GM12878 (cell line): ENCODE results near the gene CD40LG. TPM values are rescaled to one million over a fixed set of nuclear protein-coding genes. Genes with fewer than 3 reads are reported as not detected.

Experiments
- ATAC-seq: fragments of 200-7000 bp; cut with Tn5 transposase; 3 replicates; pipeline ENCODE4 v1.9.1; 2020; ENCODE audit warnings: mild to moderate bottlenecking, moderate library complexity
- BruUV-seq: library from RNA; stranded (reverse); fragments of 400-500 nt; replicated peaks from 2 replicates; lab custom pipeline; 2021; lab: Mats Ljungman, UMichigan
- CTCF ChIA-PET: fragments of 300-600 bp; sonication (Branson Sonifier 250); formaldehyde crosslinking; extraction: SDS; loops from one replicate; lab custom pipeline; 2021; ENCODE audit warnings: inconsistent platforms; lab: Yijun Ruan, JAX
- POLR2A ChIA-PET: fragments of 350-600 bp; formaldehyde crosslinking; extraction: SDS; loops from one replicate; lab custom pipeline; 2021; ENCODE audit warnings: inconsistent platforms; lab: Charles Lee
- RAD21 ChIA-PET: fragments of 300-600 bp; sonication (Branson Sonifier 250); formaldehyde crosslinking; loops from one replicate; lab custom pipeline; 2023; ENCODE audit warnings: antibody characterized with exemption; ENCODE audit not compliant: unreplicated experiment; lab: Charles Lee
- SMC1A ChIA-PET: fragments of 300-600 bp; sonication (Branson Sonifier 250); formaldehyde crosslinking; loops from one replicate; lab custom pipeline; 2023; ENCODE audit not compliant: unreplicated experiment, uncharacterized antibody; lab: Charles Lee
- DNase-seq: peaks from one replicate; pipeline ENCODE4 v3.0.0-alpha.2; 2011; ENCODE audit warnings: low read depth, low spot score
- FAIRE-seq: peaks from 3 replicates; lab custom pipeline; 2011; peaks lifted over from hg19 to GRCh38; lab: Jason Lieb, UNC
- H2AFZ ChIP-seq: 2 replicates; pipeline ENCODE4 v1.6.0; 2011; ENCODE audit warnings: low read depth, low read length, control low read depth; ENCODE audit not compliant: control insufficient read depth
- H3K27ac ChIP-seq: 2 replicates; pipeline ENCODE4 v1.5.1; 2011; ENCODE audit warnings: control low read depth; ENCODE audit not compliant: control insufficient read depth, insufficient read depth
- H3K27me3 ChIP-seq, 2 experiments: replicated peaks in 1 of 2; 2 replicates each; pipeline versions ENCODE4 v1.6.0 to v1.6.1; 2011; ENCODE audit warnings: low read length in 1 of 2; ENCODE audit not compliant: control insufficient read depth in 2 of 2, insufficient read depth in 2 of 2
- H3K36me3 ChIP-seq, 2 experiments: 2 replicates each; pipeline ENCODE4 v1.5.1; 2011; ENCODE audit warnings: low read length in 1 of 2; ENCODE audit not compliant: control insufficient read depth in 2 of 2, insufficient read depth in 2 of 2
- H3K4me1 ChIP-seq: 2 replicates; pipeline ENCODE4 v1.6.1; 2011; ENCODE audit warnings: mild to moderate bottlenecking, low read length, moderate library complexity, mixed read lengths; ENCODE audit not compliant: control insufficient read depth, insufficient read depth
- H3K4me2 ChIP-seq: 2 replicates; pipeline ENCODE4 v1.6.0; 2011; ENCODE audit warnings: control low read depth; ENCODE audit not compliant: control insufficient read depth, insufficient read depth
- H3K4me3 ChIP-seq: fragments of 200-600 bp; sonication (generic); 2 replicates; pipeline ENCODE4 v1.5.1; 2016
- H3K79me2 ChIP-seq: 2 replicates; pipeline ENCODE4 v1.6.0; 2011; ENCODE audit warnings: low read length; ENCODE audit not compliant: control insufficient read depth, insufficient read depth
- H3K9ac ChIP-seq: 2 replicates; pipeline ENCODE4 v1.8.0; 2011; ENCODE audit warnings: low read length, control low read depth, mixed read lengths; ENCODE audit not compliant: control insufficient read depth, insufficient read depth
- H3K9me3 ChIP-seq: replicated peaks from 3 replicates; pipeline ENCODE4 v1.5.1; 2011; ENCODE audit warnings: mild to moderate bottlenecking, low read length; ENCODE audit not compliant: control insufficient read depth, insufficient read depth
- H4K20me1 ChIP-seq: 2 replicates; pipeline ENCODE4 v1.6.0; 2011; ENCODE audit not compliant: control insufficient read depth, insufficient read depth
- BCL11A ChIP-seq: IDR thresholded peaks from 2 replicates; pipeline ENCODE4 v1.6.1; 2011; ENCODE audit warnings: low read depth, low read length
- BMI1 ChIP-seq: fragments of 450-650 bp; IDR thresholded peaks from 2 replicates; pipeline ENCODE4 v1.6.1; 2016; ENCODE audit warnings: mild to moderate bottlenecking, moderate library complexity, borderline replicate concordance
- DPF2 ChIP-seq: fragments of 450-650 bp; IDR thresholded peaks from 2 replicates; pipeline ENCODE4 v1.6.1; 2017; ENCODE audit warnings: mild to moderate bottlenecking
- EGR1 ChIP-seq, 2 experiments: IDR thresholded peaks; 1 replicate in 1 of 2; 2 replicates in 1 of 2; pipeline ENCODE4 v1.6.1; 2011 to 2012; ENCODE audit warnings: low read depth in 2 of 2, low read length in 2 of 2, borderline replicate concordance in 1 of 2, mild to moderate bottlenecking in 1 of 2, moderate library complexity in 1 of 2
- GATAD2B ChIP-seq: fragments of 450-650 bp; conservative IDR thresholded peaks from 2 replicates; pipeline ENCODE4 v1.6.1; 2017; ENCODE audit warnings: low read depth, mild to moderate bottlenecking, moderate library complexity
- IKZF1 ChIP-seq: fragments of 450-650 bp; conservative IDR thresholded peaks from 2 replicates; pipeline ENCODE4 v1.6.1; 2017; ENCODE audit warnings: antibody characterized with exemption, mild to moderate bottlenecking
- MEF2A ChIP-seq: IDR thresholded peaks from 2 replicates; pipeline ENCODE4 v1.6.1; 2011; ENCODE audit warnings: low read depth, mild to moderate bottlenecking, low read length, moderate library complexity; ENCODE audit not compliant: insufficient read depth
- MTA2 ChIP-seq: fragments of 450-650 bp; IDR thresholded peaks from 2 replicates; pipeline ENCODE4 v1.6.1; 2016; ENCODE audit warnings: low read depth, mild to moderate bottlenecking, moderate library complexity
- NBN ChIP-seq: fragments of 450-650 bp; IDR thresholded peaks from 2 replicates; pipeline ENCODE4 v1.6.1; 2016
- NFIC ChIP-seq: IDR thresholded peaks from 2 replicates; pipeline ENCODE4 v1.6.1; 2012; ENCODE audit warnings: low read depth, mild to moderate bottlenecking, inconsistent platforms, low read length, moderate library complexity
- PAX5 ChIP-seq: IDR thresholded peaks from 2 replicates; pipeline ENCODE4 v1.6.1; 2011; ENCODE audit warnings: low read depth, low read length, borderline replicate concordance
- PML ChIP-seq: IDR thresholded peaks from 2 replicates; pipeline ENCODE4 v1.6.1; 2012; ENCODE audit warnings: low read length, inconsistent platforms
- POLR2AphosphoS2 ChIP-seq: IDR thresholded peaks from 2 replicates; pipeline ENCODE4 v1.6.1; 2011; ENCODE audit warnings: low read depth, mild to moderate bottlenecking, low read length, improper control_type of control experiment, moderate library complexity
- RUNX3 ChIP-seq: IDR thresholded peaks from 2 replicates; pipeline ENCODE4 v1.6.1; 2012; ENCODE audit warnings: low read length, inconsistent platforms
- SIX5 ChIP-seq: IDR thresholded peaks from 2 replicates; pipeline ENCODE4 v1.6.1; 2011; ENCODE audit warnings: mild to moderate bottlenecking, low read depth, low read length, moderate library complexity; ENCODE audit not compliant: severe bottlenecking
- SMC3 ChIP-seq: IDR thresholded peaks from 2 replicates; pipeline ENCODE4 v1.6.1; 2011; ENCODE audit warnings: low read length, improper control_type of control experiment, borderline replicate concordance
- ZNF274 ChIP-seq: IDR thresholded peaks from one replicate; pipeline ENCODE4 v1.8.0; 2011; ENCODE audit not compliant: insufficient read length, insufficient read depth
- ZNF622 ChIP-seq: fragments of 450-650 bp; IDR thresholded peaks from 2 replicates; pipeline ENCODE4 v1.6.1; 2017; ENCODE audit warnings: mild to moderate bottlenecking, inconsistent platforms
- WGBS: methylation state at CpG from one replicate; pipeline ENCODE4 v1.1.6; 2016; ENCODE audit warnings: low lambda C conversion rate; ENCODE audit not compliant: insufficient replicate concordance, insufficient coverage; ENCODE audit errors: missing lambda C conversion rate; 5-methylcytosine and 5-hydroxymethylcytosine counted together
- in situ Hi-C: fragments of 300-500 bp; cut with MboI; formaldehyde crosslinking; loops from 9 replicates; pipeline ENCODE4 v1.14.3; 2018; ENCODE audit warnings: mixed read lengths
- intact Hi-C: fragments of 100-400 bp; cut with micrococcal nuclease; formaldehyde crosslinking; loops from one replicate; pipeline ENCODE4 v1.14.2; 2022; ENCODE audit not compliant: unreplicated experiment
- polyA plus RNA-seq, 11 experiments: library from polyadenylated mRNA; depleted of rRNA in 4 of 11; unstranded in 6 of 11; stranded (reverse) in 5 of 11; fragments of >200 nt; fragmentation: Nextera tagmentation in 4 of 11; fragmentation: Illumina TruSeq in 1 of 11; extraction: Ambion mirVana in 4 of 11; extraction: Trizol in 1 of 11; gene quantifications; 1 replicate in 1 of 11; 2 replicates in 10 of 11; pipeline versions ENCODE4 v1.2.1 to v1.2.3, GENCODE V29; 2011 to 2016; ENCODE audit warnings: inconsistent platforms in 2 of 11, missing spikeins in 2 of 11, low read depth in 1 of 11
- total RNA-seq, 4 experiments: library from RNA; depleted of rRNA in 3 of 4; stranded (reverse); fragments of >200 nt in 3 of 4; fragmentation: Illumina TruSeq in 1 of 4; extraction: Trizol in 1 of 4; gene quantifications; 2 replicates each; pipeline versions ENCODE4 v1.2.1 to v1.2.3, GENCODE V29; 2013 to 2021
- TF ChIP-seq, protein P1 (sequence below): fragments of 450-650 bp; IDR thresholded peaks from 2 replicates; pipeline ENCODE4 v1.6.1; 2017; ENCODE audit warnings: mild to moderate bottlenecking, low read depth, inconsistent platforms; ENCODE audit not compliant: poor library complexity, severe bottlenecking
- TF ChIP-seq, protein P2 (sequence below): fragments of 450-650 bp; formaldehyde crosslinking; IDR thresholded peaks from 2 replicates; pipeline ENCODE4 v1.5.0; 2022; ENCODE audit warnings: mild to moderate bottlenecking, missing genetic modification characterization

The CD40LG gene
- total and polyA plus RNA-seq, 10 of the 15 experiments (the other 5 are each of a cell fraction or from before 2014, with no cell fraction given): 0.04 to 0.21 (median 0.11) TPM; not detected in 6

DNA sequence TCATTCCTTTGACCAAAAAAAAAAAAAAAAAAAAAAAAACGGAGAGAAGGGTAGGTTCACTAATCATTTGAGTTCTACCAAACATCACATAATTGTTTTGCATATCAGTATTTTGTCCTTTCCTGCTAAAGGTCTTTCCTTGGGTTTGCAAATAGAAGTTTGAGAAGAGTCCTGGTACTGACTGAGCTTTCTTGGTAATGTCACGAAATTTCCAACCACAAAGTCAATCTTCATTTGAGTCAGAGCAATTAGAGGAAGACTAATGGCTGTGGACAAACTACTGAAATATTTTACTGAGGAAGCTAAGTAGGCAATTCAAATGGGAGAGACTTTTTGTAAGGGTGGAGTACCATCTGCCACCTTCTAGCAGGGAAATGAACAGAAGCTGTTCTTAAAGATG lies 21.7 kb upstream of the CD40LG start:
- in situ Hi-C loops: no loop called here
- TF ChIP-seq SMC3 (no peak), MEF2A (no peak), BCL11A (peak; percentile 69), PAX5 (no peak), PML (no peak), ZNF622 (no peak), NBN (no peak), POLR2AphosphoS2 (no peak), RUNX3 (peak; percentile 84), DPF2 (peak; percentile 31; the same call in 1 of the 2 replicates), SIX5 (no peak), BMI1 (no peak), EGR1 (IDR thresholded peaks at IDR 0.05; ENCODE audit: borderline replicate concordance in 1 of 2, low read depth in 2 of 2, low read length in 2 of 2) (no peak), MTA2 (peak; percentile 70), ZNF274 (no peak), GATAD2B (no peak), IKZF1 (peak; percentile 24; the same call in 1 of the 2 replicates), NFIC (peak; percentile 55)
- TF ChIP-seq, protein P1, sequence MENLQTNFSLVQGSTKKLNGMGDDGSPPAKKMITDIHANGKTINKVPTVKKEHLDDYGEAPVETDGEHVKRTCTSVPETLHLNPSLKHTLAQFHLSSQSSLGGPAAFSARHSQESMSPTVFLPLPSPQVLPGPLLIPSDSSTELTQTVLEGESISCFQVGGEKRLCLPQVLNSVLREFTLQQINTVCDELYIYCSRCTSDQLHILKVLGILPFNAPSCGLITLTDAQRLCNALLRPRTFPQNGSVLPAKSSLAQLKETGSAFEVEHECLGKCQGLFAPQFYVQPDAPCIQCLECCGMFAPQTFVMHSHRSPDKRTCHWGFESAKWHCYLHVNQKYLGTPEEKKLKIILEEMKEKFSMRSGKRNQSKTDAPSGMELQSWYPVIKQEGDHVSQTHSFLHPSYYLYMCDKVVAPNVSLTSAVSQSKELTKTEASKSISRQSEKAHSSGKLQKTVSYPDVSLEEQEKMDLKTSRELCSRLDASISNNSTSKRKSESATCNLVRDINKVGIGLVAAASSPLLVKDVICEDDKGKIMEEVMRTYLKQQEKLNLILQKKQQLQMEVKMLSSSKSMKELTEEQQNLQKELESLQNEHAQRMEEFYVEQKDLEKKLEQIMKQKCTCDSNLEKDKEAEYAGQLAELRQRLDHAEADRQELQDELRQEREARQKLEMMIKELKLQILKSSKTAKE: no peak
- TF ChIP-seq, protein P2, sequence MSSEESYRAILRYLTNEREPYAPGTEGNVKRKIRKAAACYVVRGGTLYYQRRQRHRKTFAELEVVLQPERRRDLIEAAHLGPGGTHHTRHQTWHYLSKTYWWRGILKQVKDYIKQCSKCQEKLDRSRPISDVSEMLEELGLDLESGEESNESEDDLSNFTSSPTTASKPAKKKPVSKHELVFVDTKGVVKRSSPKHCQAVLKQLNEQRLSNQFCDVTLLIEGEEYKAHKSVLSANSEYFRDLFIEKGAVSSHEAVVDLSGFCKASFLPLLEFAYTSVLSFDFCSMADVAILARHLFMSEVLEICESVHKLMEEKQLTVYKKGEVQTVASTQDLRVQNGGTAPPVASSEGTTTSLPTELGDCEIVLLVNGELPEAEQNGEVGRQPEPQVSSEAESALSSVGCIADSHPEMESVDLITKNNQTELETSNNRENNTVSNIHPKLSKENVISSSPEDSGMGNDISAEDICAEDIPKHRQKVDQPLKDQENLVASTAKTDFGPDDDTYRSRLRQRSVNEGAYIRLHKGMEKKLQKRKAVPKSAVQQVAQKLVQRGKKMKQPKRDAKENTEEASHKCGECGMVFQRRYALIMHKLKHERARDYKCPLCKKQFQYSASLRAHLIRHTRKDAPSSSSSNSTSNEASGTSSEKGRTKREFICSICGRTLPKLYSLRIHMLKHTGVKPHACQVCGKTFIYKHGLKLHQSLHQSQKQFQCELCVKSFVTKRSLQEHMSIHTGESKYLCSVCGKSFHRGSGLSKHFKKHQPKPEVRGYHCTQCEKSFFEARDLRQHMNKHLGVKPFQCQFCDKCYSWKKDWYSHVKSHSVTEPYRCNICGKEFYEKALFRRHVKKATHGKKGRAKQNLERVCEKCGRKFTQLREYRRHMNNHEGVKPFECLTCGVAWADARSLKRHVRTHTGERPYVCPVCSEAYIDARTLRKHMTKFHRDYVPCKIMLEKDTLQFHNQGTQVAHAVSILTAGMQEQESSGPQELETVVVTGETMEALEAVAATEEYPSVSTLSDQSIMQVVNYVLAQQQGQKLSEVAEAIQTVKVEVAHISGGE (CRISPR knock-in tag): no peak

More for the DNA sequence above, 21.7 kb upstream of the CD40LG start:
- CTCF ChIA-PET: interaction anchor here (1.0 to 1.4 kb wide), 4 partner anchors 9 to 69 kb away, joined by 4 to 5 read pairs (median 4); no protein-coding TSS in a partner anchor
- H3K4me3 ChIP-seq: no peak overlapping the region
- intact Hi-C loops: loop anchor here (5.0 kb wide), 1 partner anchor 46 kb away; no protein-coding TSS in a partner anchor
- SMC1A ChIA-PET: interaction anchor here (0.6 to 3.7 kb wide), 6 partner anchors 8 to 436 kb away, joined by 3 to 24 read pairs (median 4); no protein-coding TSS in a partner anchor
- H2AFZ ChIP-seq: no peak overlapping the region
- H4K20me1 ChIP-seq: no peaks in the 10 kb centered on the region
- no peaks in the 10 kb centered on the region for H3K36me3 ChIP-seq
- H3K4me1 ChIP-seq: peaks cover 10% of the 10 kb centered on the region
- 0% methylated on average over 1 of the region's 2 CpGs for WGBS
- no TSS peak for BruUV-seq
- POLR2A ChIA-PET: interaction anchor here (0.6 to 1.1 kb wide), 4 partner anchors 9 to 1783 kb away, joined by 3 to 5 read pairs (median 4); no protein-coding TSS in a partner anchor
- no peak for FAIRE-seq
- no peaks in the 10 kb centered on the region for H3K9me3 ChIP-seq
- no peaks in the 10 kb centered on the region for H3K79me2 ChIP-seq
- H3K27me3 ChIP-seq: no peaks in the 10 kb centered on the region
- ATAC-seq: peak; percentile 82
- H3K27ac ChIP-seq: no peak overlapping the region
- H3K4me2 ChIP-seq: peak overlapping the region; percentile 55; the same call in 1 of the 2 replicates
- peak; percentile 36 for DNase-seq
- RAD21 ChIA-PET: interaction anchor here (0.7 to 1.1 kb wide), 5 partner anchors 9 to 43 kb away, joined by 3 to 8 read pairs (median 3); no protein-coding TSS in a partner anchor
- H3K9ac ChIP-seq: no peak overlapping the region
